HG03108 (cell line): ENCODE data around the gene TRPM8.
"Not testable (repeated sequence)": the region's sequence is repeated elsewhere in the genome, so short reads cannot be mapped to it uniquely, and the experiment has no call there.

Experiments used
- ATAC-seq: cut with Tn5 transposase; IDR thresholded peaks from one replicate; pipeline ENCODE4 v1.9.1; 2021; ENCODE audit warnings: moderate library complexity; ENCODE audit not compliant: unreplicated experiment

Gene TRPM8

GRCh38 chr2:233936089-233936488 lies 18.9 kb downstream of the TRPM8 start:
- no peak for ATAC-seq

DNA sequence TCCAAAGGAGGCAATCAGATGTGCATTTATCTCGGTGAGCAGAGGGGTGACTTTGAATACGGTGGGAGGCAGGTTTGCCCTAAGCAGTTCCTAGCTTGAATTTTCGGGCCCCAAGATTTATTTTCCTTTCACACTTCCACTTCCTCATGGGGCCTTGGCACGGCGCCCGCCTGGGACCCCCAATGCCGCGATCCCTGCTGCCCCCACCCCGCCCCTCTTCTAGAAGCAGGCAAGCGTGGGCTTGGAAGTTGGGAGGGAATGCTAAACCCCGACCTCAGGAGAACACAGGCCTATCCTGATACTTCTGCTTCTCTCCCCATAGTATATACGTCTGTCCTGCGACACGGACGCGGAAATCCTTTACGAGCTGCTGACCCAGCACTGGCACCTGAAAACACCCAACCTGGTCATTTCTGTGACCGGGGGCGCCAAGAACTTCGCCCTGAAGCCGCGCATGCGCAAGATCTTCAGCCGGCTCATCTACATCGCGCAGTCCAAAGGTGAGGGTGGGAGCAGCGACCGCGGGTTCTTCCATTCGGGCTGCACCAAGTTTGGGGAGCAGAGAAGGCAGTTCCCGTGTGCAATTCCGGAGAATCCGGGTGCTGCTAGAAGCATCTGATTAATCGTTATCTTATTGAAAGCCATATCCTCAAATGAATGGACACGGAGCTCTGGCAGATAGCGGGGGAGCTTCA lies 21.6 kb downstream of the TRPM8 start:
- no peak for ATAC-seq

GRCh38 chr2:233940376-233941276 lies 23.5 kb downstream of the TRPM8 start:
- ATAC-seq = no peak

DNA sequence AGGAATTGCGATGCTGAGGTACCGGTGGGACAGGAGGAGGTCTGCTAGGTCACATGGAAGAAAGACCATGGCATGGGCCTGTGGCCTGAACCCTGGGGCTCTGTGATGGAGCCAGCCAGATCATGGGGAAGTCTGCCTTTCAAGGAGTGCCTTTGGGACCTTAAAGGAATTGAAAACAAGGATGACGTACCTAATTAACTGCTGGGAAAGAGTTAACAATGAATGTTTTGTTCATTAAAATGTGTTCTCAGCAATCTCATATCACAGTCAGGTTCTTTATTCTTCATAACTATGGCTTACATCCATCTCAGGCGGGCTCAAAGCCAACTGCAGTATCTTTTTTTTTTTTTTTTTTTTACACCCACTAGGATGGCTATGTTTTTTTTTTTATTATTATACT lies 25.6 kb downstream of the TRPM8 start:
- no peak for ATAC-seq

DNA sequence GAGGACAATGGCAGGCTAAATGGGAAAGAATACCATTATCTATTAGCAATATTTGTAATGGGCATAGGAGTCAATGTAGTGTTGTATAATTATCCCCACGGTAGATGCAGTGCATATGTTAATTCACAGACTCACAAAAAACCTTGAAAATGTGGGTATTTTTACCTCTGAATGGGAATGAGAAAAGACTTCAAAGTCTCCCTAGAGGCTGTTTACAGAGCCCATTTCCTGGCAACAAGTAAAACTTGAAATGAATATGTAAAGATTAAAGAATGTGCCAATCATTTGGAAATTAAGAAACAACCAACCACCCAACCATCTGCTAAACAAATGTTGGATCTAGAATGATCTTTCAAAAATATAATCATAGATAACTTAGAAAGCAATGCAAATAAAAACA lies 27.1 kb downstream of the TRPM8 start:
- ATAC-seq = no peak

DNA sequence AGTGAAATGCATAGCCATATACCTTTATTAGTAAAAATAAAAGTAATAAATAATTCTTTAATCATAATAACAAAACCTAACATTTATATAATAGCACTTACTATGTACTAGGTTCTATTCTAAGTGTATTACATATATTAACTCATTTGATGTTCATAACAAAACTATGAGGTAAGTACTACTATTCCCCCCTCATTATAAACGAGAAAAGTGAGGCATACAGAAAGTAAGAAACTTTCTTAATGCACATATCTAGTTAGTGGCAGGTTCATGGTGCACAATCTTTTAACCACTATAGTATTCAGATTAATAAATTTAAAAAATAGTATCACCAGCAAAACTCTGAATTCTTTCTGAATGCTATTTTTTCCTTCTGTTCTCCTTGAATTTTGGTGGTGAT lies 27.5 kb downstream of the TRPM8 start:
- ATAC-seq = no peak

DNA sequence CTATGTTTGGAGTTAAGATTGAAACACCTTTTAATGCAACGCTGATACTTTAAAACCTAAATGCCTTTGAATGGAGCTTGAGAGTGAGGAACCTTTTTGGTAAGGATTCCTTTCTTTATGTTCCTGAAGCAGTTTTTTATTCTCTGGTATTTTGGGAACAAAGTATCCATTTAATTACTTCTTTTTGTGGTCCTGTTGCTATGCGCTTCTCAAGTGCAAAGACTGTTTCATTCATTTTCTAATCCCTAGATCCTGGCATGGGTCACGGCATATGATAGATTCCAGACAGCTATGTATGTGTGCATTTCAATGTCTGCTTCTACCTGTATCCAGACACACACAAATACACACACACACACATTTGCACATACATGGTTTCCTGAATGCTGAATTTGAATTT lies 28.0 kb downstream of the TRPM8 start:
- ATAC-seq = no peak

DNA sequence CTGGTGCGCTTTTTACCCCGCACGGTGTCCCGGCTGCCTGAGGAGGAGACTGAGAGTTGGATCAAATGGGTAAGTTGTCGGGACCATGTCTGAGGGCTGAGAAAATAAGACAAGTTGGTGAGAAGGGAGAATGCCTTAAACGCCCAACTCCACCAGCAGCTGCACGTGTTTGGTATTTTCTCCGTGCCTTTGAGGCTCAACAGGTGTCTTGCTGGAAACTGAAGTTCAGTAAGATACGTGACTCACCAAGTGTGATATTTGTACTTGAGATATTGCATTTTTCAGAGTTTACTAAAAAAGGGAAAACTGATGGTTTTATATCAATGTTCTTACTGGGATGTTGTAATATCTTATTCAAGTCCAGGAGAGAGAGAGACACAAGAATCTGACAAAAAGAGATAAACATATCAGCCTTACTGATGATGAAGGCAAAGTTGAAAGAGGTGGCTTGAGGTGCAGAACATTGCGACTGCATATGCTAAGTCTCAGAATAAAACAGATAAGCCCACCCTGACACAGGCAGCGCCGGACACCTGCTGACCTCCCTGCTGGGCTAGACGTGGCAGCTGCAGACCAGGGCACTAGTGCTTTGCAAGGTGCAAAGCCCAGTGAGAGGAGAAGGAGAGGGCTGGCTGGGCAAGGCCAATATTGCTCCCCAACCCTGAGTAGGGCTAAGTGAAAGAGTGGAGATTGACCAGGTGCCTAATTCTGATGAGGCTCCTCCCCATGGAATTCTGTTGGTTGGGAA lies 33.1 kb downstream of the TRPM8 start:
- no peak for ATAC-seq

- no peak for ATAC-seq
These were observed 35.2 kb downstream of the TRPM8 start for GRCh38 chr2:233952335-233952734.

DNA sequence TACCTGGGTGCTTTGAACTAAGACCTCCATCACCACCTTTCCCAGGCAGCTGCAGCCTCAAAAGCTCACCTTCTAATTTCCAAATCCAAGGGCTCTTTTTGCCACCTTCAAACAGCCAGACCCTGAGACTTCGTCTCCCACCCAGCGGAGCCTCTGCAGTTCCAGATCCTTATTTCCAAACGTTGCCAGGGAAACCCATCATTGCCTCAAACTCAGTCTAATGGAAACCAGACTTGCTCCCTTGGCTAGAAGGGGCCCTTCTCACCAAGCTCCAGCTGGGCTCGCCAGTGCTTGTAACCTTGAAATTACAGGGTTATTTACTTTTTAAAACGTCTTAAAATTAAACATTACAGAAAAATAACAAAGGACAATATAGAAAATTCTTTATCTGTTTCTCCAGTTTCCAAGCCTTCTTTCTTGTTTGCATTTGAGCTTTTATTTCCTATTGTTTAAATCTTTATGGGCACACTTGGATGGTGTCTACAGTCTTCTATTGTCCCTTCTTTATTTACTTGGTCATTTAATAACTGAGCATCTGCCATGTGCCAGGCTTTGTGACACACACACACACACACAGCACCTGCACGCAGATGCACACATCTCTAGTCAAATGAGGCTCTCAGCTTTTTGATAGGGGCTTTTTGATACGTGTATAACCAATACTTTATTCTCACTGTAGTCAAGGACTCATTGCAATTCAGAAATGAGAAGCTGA lies 36.1 kb downstream of the TRPM8 start:
- ATAC-seq = no peak

DNA sequence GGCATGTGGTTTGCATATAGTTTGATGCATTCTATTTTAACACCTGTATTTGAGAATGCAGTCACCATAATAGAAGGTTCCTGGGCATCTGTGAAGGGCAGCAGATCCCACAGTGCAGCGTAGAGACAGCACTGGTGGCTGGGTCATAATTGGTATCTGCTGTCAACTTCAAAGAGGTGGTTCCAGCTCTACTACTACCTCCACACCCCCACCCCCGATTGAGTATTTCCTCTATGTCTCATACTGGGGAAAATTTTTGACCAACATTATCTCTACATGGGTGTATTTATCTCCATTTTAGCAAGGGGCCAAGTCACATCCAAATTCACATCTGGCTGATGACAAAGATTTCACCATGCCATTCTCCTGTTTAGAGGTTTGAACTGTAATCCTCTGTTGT lies 43.0 kb downstream of the TRPM8 start:
- no peak for ATAC-seq

DNA sequence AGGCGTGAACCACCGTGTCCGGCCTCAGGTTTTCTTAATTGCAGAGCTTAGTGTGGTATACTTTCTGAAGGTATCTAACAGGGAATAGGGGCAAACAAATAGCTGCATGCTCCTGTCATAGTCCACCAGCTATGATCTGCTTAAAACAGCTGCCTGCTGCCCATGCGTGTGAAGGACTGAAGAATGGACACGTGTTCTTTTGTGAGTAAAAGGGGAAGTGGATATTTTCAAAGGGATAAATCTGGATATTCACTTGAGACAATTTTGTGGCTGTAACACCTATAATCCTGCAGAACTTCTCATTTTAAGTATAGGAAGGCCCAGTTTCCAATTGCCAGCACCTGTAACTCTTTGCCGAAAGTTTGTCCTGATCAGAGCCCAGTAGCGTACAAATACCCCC lies 44.7 kb downstream of the TRPM8 start:
- no peak for ATAC-seq

GRCh38 chr2:233964581-233964980 lies 47.4 kb downstream of the TRPM8 start:
- ATAC-seq = no peak

GRCh38 chr2:233965032-233965603 lies 47.9 kb downstream of the TRPM8 start:
- no peak for ATAC-seq

GRCh38 chr2:233965646-233966045 lies 48.5 kb downstream of the TRPM8 start:
- not testable (repeated sequence) for ATAC-seq

DNA sequence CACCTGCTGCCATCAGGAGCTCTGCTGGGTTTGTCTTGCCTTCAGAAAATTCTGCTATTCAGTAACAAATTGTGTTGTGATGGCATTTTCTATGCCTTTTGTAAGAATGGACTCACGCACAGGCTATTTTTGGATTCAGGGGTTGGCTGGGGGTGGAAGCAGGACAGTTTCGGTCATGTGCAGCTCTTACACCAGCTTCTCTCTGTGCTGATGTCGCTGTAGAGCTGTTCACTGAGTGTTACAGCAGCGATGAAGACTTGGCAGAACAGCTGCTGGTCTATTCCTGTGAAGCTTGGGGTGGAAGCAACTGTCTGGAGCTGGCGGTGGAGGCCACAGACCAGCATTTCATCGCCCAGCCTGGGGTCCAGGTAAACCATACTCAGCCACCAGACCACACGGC lies 49.2 kb downstream of the TRPM8 start:
- no peak for ATAC-seq

- ATAC-seq = no peak
These were observed 50.0 kb downstream of the TRPM8 start for GRCh38 chr2:233967164-233967563.

DNA sequence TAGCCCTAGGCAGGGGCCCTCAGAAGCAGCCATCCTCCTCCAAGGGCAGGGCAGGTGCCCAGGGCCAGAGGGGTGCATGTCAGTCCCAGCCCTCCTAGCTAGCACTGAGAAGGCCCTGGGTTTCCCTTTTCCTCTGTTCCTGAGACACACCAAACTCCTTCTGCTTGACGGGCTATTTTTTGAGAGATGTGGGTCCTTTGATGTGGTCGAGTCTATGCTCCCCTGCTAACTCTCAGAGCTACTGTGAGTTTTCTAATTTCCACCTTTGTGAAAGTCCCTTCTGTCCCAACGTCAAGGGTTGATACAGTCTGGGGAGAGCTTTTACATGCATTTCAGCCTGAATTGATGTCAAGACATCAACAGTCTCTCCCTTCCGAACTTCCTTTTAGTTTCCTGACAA lies 51.4 kb downstream of the TRPM8 start:
- ATAC-seq = no peak

DNA sequence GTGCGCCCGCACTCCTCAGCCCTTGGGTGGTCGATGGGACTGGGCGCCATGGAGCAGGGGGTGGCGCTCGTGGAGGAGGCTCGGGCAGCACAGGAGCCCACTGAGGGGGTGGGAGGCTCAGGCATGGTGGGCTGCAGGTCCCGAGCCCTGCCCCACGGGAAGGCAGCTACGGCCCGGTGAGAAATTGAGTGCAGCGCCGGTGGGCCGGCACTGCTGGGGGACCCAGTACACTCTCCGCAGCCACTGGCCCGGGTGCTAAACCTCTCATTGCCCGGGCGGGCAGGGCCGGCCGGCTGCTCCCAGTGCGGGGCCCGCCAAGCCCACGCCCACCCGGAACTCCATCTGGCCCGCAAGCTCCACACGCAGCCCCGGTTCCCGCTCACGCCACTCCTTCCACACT lies 55.3 kb downstream of the TRPM8 start:
- ATAC-seq = not testable (repeated sequence)

- no peak for ATAC-seq
These were observed 55.9 kb downstream of the TRPM8 start for GRCh38 chr2:233972941-233973575.
